ENCODE data around the gene DGAT2.

DGAT2 gene

DNA sequence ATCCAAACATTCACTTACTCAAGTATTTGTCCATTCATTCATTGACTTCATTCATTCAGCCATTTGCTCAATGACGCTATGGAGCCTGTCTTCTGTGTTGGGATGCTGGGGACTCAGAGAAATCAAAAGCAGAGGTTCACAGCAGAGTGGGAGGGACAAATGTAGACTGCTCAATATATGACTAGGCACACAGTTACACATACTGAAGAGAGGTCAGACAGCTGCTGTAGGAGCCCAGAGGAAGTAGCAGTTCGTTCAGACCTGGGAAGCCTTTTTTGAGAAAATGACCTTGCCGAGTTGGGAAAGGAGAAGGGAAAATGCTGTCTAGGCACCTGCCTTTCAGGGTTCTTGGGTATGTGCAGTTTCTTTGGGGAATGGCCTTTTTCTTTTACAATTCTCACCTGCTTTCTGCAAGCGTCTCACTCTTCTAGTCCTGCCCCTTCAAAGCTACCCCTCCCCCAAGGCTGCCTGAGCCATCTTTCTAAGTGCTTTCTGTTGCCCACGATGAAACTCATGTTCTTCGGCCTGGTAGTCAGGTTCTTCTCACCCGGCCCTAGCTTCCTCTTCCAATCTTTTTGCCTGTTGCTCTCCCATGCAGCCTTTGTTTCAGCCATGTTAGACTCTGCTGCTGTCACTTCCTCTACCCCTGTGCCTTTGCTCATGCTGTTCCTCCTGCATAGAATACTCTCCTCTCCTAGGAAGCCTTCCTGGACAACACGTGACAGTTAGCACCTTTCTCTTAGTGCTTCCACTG is 42.2 kb downstream of the DGAT2 start:
- Histone ChIP-seq H2AFZ (ENCODE audit: insufficient read depth, low read length, poor library complexity) (no peak overlapping the region), H2BK5ac (ENCODE audit: low read depth, low read length, poor library complexity) (no peak overlapping the region), H3K9ac (ENCODE audit: low read length) (no peak overlapping the region), H3K23ac (ENCODE audit: low read length) (no peak overlapping the region), H3K4me3 (ENCODE audit: low read depth, low read length) (no peak overlapping the region), H3K4ac (ENCODE audit: low read depth, low read length) (no peak overlapping the region), H4K12ac (ENCODE audit: low read depth, low read length) (no peak overlapping the region), H2BK120ac (ENCODE audit: insufficient read depth, low read length, poor library complexity) (no peak overlapping the region), H3K27me3 (ENCODE audit: insufficient read depth, low read length) (no peaks in the 10 kb centered on the region), H3K14ac (ENCODE audit: low read length) (no peak overlapping the region), H3K4me1 (ENCODE audit: control insufficient read depth in 1 of 2, insufficient read depth in 2 of 2, low read length in 2 of 2) (peaks cover 8 to 11% of the 10 kb centered on the region in 2 experiments), H3K9me3 (ENCODE audit: insufficient read depth, low read depth, low read length) (no peaks in the 10 kb centered on the region), H3K36me3 (ENCODE audit: control insufficient read depth in 1 of 2, insufficient read depth in 2 of 2, low read length in 2 of 2) (no peaks in the 10 kb centered on the region), H4K8ac (ENCODE audit: low read depth, low read length) (no peak overlapping the region), H3K79me2 (ENCODE audit: control insufficient read depth, insufficient read depth, low read length, poor library complexity) (peaks cover 10% of the 10 kb centered on the region), H3K18ac (ENCODE audit: low read length) (no peak overlapping the region), H3K79me1 (ENCODE audit: low read length) (peaks cover 12% of the 10 kb centered on the region), H2AK5ac (ENCODE audit: low read length) (no peak overlapping the region), H4K91ac (ENCODE audit: low read depth, low read length) (no peak overlapping the region), H2BK12ac (ENCODE audit: low read length) (no peak overlapping the region), H3K4me2 (ENCODE audit: low read length) (no peak overlapping the region), H3K27ac (ENCODE audit: low read depth, low read length) (no peak overlapping the region)
- DNase-seq, result no peak
- WGBS (ENCODE audit: extremely low coverage, insufficient coverage, insufficient read length), result no CpG with 5 or more reads among the region's 8 CpGs

DNA sequence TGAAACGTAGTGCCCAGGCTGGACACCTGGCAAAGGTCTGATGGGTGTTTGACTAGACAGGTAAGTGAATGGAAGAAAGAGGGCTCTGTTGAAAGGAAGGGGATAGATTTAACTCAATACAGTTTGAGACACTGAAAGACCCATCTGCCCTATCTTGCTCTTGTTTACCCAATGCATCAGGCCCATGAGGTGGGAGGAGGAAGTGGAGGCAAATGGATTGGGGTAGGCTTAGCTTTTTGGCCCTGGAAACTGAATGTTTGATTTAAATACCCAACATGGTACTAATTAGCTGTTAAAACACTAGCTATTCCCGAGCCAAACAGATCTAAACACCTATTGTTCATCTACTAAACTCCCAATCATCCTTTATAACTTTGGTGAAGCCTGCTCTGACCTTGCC is 42.9 kb downstream of the DGAT2 start:
- DNase-seq, result no peak
- no CpG with 5 or more reads among the region's 2 CpGs for WGBS (ENCODE audit: extremely low coverage, insufficient coverage, insufficient read length)
- H3K23ac ChIP-seq (ENCODE audit: low read length), result no peak overlapping the region

GRCh38 chr11:75812542-75813040 is 44.0 kb downstream of the DGAT2 start:
- H3K18ac ChIP-seq (ENCODE audit: low read length), result no peak overlapping the region
- WGBS (ENCODE audit: extremely low coverage, insufficient coverage, insufficient read length), result no CpG with 5 or more reads among the region's 2 CpGs
- no peak for DNase-seq
- peak overlapping the region; percentile 61 for H2BK120ac ChIP-seq (ENCODE audit: insufficient read depth, low read length, poor library complexity)
- peak overlapping the region; percentile 64 for H4K91ac ChIP-seq (ENCODE audit: low read depth, low read length)
- H3K4me3 ChIP-seq (ENCODE audit: low read depth, low read length), result no peak overlapping the region
- peak overlapping the region; percentile 56 for H2BK12ac ChIP-seq (ENCODE audit: low read length)
- H3K27me3 ChIP-seq (ENCODE audit: insufficient read depth, low read length), result no peaks in the 10 kb centered on the region
- no peaks in the 10 kb centered on the region for H3K9me3 ChIP-seq (ENCODE audit: insufficient read depth, low read depth, low read length)
- H2AK5ac ChIP-seq (ENCODE audit: low read length), result no peak overlapping the region
- peak overlapping the region; percentile 48 for H2BK5ac ChIP-seq (ENCODE audit: low read depth, low read length, poor library complexity)
- no peak overlapping the region for H4K12ac ChIP-seq (ENCODE audit: low read depth, low read length)
- H3K4me1 ChIP-seq (ENCODE audit: control insufficient read depth in 1 of 2, insufficient read depth in 2 of 2, low read length in 2 of 2), result peaks cover 14 to 19% of the 10 kb centered on the region in 2 experiments
- no peaks in the 10 kb centered on the region for H3K36me3 ChIP-seq (ENCODE audit: control insufficient read depth in 1 of 2, insufficient read depth in 2 of 2, low read length in 2 of 2)
- H3K14ac ChIP-seq (ENCODE audit: low read length), result no peak overlapping the region
- peaks cover 12% of the 10 kb centered on the region for H3K79me2 ChIP-seq (ENCODE audit: control insufficient read depth, insufficient read depth, low read length, poor library complexity)
- H2AFZ ChIP-seq (ENCODE audit: insufficient read depth, low read length, poor library complexity), result peak overlapping the region; percentile 37
- peak overlapping the region; percentile 65 for H3K27ac ChIP-seq (ENCODE audit: low read depth, low read length)
- H3K9ac ChIP-seq (ENCODE audit: low read length), result no peak overlapping the region
- peak overlapping the region; percentile 51 for H4K8ac ChIP-seq (ENCODE audit: low read depth, low read length)
- H3K23ac ChIP-seq (ENCODE audit: low read length), result no peak overlapping the region
- no peak overlapping the region for H3K4ac ChIP-seq (ENCODE audit: low read depth, low read length)
- H3K79me1 ChIP-seq (ENCODE audit: low read length), result peaks cover 12% of the 10 kb centered on the region
- H3K4me2 ChIP-seq (ENCODE audit: low read length), result no peak overlapping the region

More for the DNA sequence above, 42.9 kb downstream of the DGAT2 start:
- Histone ChIP-seq H3K79me1 (ENCODE audit: low read length) (peaks cover 12% of the 10 kb centered on the region), H3K27ac (ENCODE audit: low read depth, low read length) (no peak overlapping the region), H3K4me3 (ENCODE audit: low read depth, low read length) (no peak overlapping the region), H2BK120ac (ENCODE audit: insufficient read depth, low read length, poor library complexity) (no peak overlapping the region), H2BK12ac (ENCODE audit: low read length) (no peak overlapping the region), H3K4me1 (ENCODE audit: control insufficient read depth in 1 of 2, insufficient read depth in 2 of 2, low read length in 2 of 2) (peaks cover 10 to 13% of the 10 kb centered on the region in 2 experiments), H3K36me3 (ENCODE audit: control insufficient read depth in 1 of 2, insufficient read depth in 2 of 2, low read length in 2 of 2) (no peaks in the 10 kb centered on the region), H3K9me3 (ENCODE audit: insufficient read depth, low read depth, low read length) (no peaks in the 10 kb centered on the region), H4K8ac (ENCODE audit: low read depth, low read length) (no peak overlapping the region), H3K4ac (ENCODE audit: low read depth, low read length) (no peak overlapping the region), H3K14ac (ENCODE audit: low read length) (no peak overlapping the region), H4K91ac (ENCODE audit: low read depth, low read length) (no peak overlapping the region), H3K4me2 (ENCODE audit: low read length) (no peak overlapping the region), H3K79me2 (ENCODE audit: control insufficient read depth, insufficient read depth, low read length, poor library complexity) (peaks cover 12% of the 10 kb centered on the region), H3K27me3 (ENCODE audit: insufficient read depth, low read length) (no peaks in the 10 kb centered on the region), H3K18ac (ENCODE audit: low read length) (no peak overlapping the region), H3K9ac (ENCODE audit: low read length) (no peak overlapping the region), H2AFZ (ENCODE audit: insufficient read depth, low read length, poor library complexity) (no peak overlapping the region), H2BK5ac (ENCODE audit: low read depth, low read length, poor library complexity) (no peak overlapping the region), H2AK5ac (ENCODE audit: low read length) (no peak overlapping the region), H4K12ac (ENCODE audit: low read depth, low read length) (no peak overlapping the region)

GRCh38 chr11:75813124-75813523 is 44.5 kb downstream of the DGAT2 start:
- no CpG with 5 or more reads among the region's 2 CpGs for WGBS (ENCODE audit: extremely low coverage, insufficient coverage, insufficient read length)
- peak overlapping the region; percentile 56 for H2BK12ac ChIP-seq (ENCODE audit: low read length)
- H3K18ac ChIP-seq (ENCODE audit: low read length), result no peak overlapping the region

More at GRCh38 chr11:75813124-75813523, 44.5 kb downstream of the DGAT2 start:
- H4K8ac ChIP-seq (ENCODE audit: low read depth, low read length), result no peak overlapping the region
- peaks cover 12% of the 10 kb centered on the region for H3K79me1 ChIP-seq (ENCODE audit: low read length)
- H3K79me2 ChIP-seq (ENCODE audit: control insufficient read depth, insufficient read depth, low read length, poor library complexity), result peaks cover 12% of the 10 kb centered on the region
- DNase-seq, result peak; percentile 36 to 55
- H2AFZ ChIP-seq (ENCODE audit: insufficient read depth, low read length, poor library complexity), result no peak overlapping the region
- peak overlapping the region; percentile 65 for H3K27ac ChIP-seq (ENCODE audit: low read depth, low read length)
- no peak overlapping the region for H3K14ac ChIP-seq (ENCODE audit: low read length)
- no peak overlapping the region for H3K4me2 ChIP-seq (ENCODE audit: low read length)
- no peak overlapping the region for H3K9ac ChIP-seq (ENCODE audit: low read length)
- H3K23ac ChIP-seq (ENCODE audit: low read length), result no peak overlapping the region
- H4K91ac ChIP-seq (ENCODE audit: low read depth, low read length), result no peak overlapping the region
- H2BK5ac ChIP-seq (ENCODE audit: low read depth, low read length, poor library complexity), result peak overlapping the region; percentile 48
- no peak overlapping the region for H4K12ac ChIP-seq (ENCODE audit: low read depth, low read length)
- no peaks in the 10 kb centered on the region for H3K36me3 ChIP-seq (ENCODE audit: control insufficient read depth in 1 of 2, insufficient read depth in 2 of 2, low read length in 2 of 2)
- H2AK5ac ChIP-seq (ENCODE audit: low read length), result no peak overlapping the region
- H3K4me1 ChIP-seq (ENCODE audit: control insufficient read depth in 1 of 2, insufficient read depth in 2 of 2, low read length in 2 of 2), result peaks cover 14 to 19% of the 10 kb centered on the region in 2 experiments
- H3K4me3 ChIP-seq (ENCODE audit: low read depth, low read length), result no peak overlapping the region
- H3K9me3 ChIP-seq (ENCODE audit: insufficient read depth, low read depth, low read length), result no peaks in the 10 kb centered on the region
- no peak overlapping the region for H3K4ac ChIP-seq (ENCODE audit: low read depth, low read length)
- no peak overlapping the region for H2BK120ac ChIP-seq (ENCODE audit: insufficient read depth, low read length, poor library complexity)
- H3K27me3 ChIP-seq (ENCODE audit: insufficient read depth, low read length), result no peaks in the 10 kb centered on the region
